Measurements from ENCODE around the gene SYCP2.
A peak's percentile ranks its signal among the peaks of the same experiment; 100 is the strongest.
"Not testable (repeated sequence)": the region's sequence is repeated elsewhere in the genome, so short reads cannot be mapped to it uniquely, and the experiment has no call there.

The SYCP2 gene

GRCh38 chr20:59933296-59933848 is at the start of gene SYCP2:
Gene SYCP2, minus strand, starts transcription at chr20:59933637. Its CDS starts 11,224 bp downstream, at chr20:59922413.
- DNase-seq (ENCODE audit: low read depth): peak; percentile 56

DNA sequence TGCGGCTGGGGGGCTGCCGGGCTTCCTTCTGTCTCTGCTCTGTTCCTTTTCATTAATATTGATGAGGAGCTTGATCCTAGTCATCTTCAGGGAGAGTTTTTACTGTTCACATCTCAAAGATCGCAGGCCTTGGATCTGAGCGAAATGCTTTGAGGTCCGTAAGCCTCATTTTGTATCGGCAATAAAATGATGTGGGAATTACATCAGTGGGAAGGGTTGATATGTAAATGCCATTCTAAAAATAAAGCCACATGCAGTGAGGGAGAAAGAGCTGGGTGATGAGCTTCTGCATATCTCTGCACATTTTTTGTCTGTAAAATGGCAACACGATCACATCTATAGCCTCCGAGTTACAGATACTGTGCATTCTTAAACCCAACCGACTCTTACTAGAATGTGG is 49.6 kb upstream of the SYCP2 start:
- no peak for DNase-seq (ENCODE audit: low read depth)

DNA sequence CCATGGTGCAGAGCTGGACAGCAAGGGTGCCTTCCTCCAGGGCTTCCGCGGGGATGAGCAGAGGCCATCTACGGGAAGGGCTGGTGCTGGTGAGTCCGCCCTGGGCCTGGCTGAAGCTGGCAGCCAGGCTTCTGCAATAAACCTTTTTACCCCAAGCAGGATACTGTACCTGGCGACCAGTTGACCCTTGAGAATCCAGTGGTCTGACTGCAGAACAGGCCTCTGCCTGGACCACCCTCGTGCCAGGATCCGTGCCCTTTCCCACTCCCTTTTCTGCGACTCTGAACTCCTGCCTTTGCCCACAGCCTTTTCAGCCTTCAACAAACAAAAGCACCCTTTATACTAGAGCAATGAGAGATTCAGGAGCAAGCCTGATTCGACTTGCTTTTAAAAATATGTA is 43.6 kb upstream of the SYCP2 start:
- DNase-seq (ENCODE audit: low read depth): no peak

- no peak for DNase-seq (ENCODE audit: low read depth)
Measured at GRCh38 chr20:59976156-59976782, 42.8 kb upstream of the SYCP2 start.

DNA sequence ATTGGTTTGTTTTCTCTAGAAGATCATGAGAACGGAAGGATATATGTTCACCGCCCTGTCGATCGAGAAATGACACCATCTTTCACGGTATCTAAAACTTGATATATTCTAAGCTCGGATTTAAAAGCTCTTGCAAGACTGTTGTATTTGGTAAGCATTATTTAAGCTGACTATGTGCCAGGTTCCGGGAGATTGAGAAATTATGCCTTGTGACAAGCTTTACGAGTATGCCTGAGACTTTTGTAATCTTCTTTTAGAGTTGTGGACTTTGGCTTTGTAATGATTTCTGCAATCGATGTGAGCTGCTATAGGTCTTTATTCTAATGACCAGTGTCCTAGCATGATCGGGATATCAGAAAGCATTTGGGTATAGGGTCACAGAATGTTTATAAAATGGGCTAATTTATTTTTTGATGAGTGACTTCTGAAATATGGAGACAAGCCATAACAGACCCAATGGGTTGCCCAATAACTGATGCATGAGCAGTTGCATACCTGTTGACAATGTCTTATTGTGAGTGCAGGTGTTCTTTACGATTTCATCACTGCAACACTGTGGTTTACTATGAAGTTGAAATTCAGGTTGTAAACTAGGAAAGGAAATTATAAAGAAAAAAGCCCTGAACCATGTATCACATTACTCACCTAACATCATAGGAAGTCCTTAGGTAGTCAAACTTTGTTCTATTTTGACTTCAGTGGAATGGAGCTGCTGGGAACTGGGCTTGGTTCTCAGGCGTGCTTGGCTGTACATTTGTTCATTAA is 38.8 kb upstream of the SYCP2 start:
- no peak for DNase-seq (ENCODE audit: low read depth)

DNA sequence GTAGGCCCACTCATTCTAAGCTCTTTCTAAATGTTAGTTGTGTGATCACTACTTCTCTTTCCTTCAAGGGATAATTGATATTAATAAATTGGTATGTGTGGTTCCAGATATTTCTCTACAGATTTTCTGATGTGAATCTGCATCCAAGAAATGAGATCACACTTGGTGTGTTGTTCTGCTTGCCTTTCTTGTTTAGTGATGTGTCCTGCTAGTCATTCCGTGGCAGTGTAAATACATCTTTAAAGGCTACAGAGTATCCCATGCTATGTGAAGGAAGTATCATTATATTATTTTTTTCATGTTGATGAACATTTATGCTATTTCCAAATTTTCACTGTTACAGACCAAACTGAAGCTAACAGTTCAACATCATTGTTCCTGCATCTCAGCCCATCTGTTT is 38.0 kb upstream of the SYCP2 start:
- no peak for DNase-seq (ENCODE audit: low read depth)

- DNase-seq (ENCODE audit: low read depth): no peak
Measured at GRCh38 chr20:59966428-59966827, 33.0 kb upstream of the SYCP2 start.

GRCh38 chr20:59962155-59962554 is 28.7 kb upstream of the SYCP2 start:
- DNase-seq (ENCODE audit: low read depth): no peak

DNA sequence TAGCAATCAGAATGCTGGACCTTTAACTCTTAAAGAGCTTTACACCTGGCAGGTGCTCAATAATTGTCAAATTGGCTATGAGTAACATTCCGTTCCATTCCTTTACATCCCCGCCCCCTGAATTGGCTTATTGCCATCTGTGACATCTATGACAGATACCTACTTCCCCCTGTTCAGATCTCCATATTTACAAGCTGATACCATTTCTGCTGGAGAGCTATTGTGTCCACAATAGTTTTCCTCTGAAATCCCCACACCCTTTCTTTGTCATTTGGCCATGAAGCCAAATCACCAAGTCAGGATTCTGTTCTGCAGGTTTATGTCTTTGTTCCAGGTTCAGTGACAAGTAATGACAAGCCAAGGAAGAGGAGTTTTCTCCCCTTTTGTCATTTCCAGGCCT is 28.0 kb upstream of the SYCP2 start:
- no peak for DNase-seq (ENCODE audit: low read depth)

DNA sequence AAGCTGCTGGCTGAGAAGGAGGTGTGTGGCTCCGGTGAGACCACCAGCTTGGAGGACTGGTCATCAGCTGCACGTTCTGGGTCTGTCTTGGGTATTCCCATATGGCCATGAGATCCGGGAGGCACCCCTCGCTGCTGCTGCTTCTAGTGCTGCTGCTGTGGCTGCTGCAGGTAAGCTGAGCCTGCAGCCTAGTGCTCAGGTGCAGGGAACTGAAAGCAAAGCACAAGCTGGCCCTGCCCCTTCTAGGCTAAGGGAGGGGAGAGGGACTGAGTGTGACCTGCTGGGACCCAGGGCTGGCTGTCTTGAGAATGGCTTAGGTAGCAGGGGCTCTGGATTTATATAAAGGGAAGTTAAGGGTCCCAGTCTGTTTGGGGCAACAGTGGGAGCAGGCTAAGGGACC is 25.2 kb upstream of the SYCP2 start:
- DNase-seq (ENCODE audit: low read depth): no peak

DNA sequence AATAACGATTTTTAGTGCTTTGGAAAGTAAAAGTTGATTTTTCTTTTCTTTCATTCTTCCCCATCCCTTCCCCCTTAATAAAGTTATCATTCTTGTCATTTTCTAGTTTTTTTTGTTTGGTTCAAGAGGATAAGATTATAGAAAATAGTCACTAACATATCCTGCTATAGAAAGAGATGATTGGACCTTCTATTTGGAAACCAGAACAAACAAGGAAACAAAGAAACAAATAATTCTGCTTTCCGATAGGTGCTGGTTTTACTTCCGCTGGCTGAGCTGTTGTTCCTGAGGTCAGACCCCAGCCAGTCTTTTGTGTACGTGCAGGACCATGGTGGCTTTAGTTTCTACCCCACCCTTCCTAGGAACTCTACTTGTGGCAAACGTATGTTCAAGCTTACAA is 24.7 kb upstream of the SYCP2 start, which contains the start of gene CDH26:
CDH26 (plus strand) TSS at position 301 of the 400 bp plus-strand sequence. CDS start 304 bp downstream, outside the sequence.
- DNase-seq (ENCODE audit: low read depth): no peak

DNA sequence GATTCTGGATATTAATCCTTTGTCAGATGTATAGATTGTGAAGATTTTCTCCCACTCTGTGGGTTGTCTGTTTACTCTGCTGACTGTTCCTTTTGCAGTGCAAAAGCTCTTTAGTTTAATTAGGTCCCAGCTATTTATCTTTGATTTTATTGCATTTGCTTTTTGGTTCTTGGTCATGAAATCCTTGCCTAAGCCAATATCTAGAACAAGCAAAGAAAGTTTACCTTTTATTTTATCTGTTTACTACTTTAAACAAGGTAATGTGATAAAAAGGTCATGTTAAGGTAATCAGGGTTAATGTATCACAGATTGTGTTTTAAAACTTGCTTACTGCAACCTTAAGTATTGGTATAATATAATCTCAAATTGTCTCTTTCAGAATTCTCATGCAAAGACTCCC is 24.1 kb upstream of the SYCP2 start:
- not testable (repeated sequence) for DNase-seq (ENCODE audit: low read depth)

GRCh38 chr20:59955131-59955796 is 21.8 kb upstream of the SYCP2 start:
- DNase-seq (ENCODE audit: low read depth): no peak

- DNase-seq (ENCODE audit: low read depth): no peak
Measured at GRCh38 chr20:59954718-59955117, 21.3 kb upstream of the SYCP2 start.

DNA sequence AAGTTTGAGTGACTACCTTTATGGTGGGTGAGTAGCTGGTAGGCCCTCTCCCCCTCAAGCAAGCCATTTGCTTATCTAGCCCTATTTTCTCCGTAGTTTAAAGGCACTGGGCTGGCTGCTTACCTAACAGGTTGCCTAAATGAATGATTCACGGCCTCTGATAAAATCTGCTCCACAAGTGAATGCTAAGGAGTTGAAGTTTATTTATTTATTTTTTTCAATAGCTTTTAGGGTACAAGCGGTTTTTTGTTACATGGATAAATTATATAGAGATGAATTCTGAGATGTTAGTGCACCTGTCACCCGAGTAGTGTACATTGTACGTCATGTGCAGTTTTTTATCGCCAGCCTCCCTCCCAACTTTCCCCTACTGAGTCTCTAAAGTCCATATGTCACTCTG is 16.5 kb upstream of the SYCP2 start:
- no peak for DNase-seq (ENCODE audit: low read depth)

- DNase-seq (ENCODE audit: low read depth): no peak
Measured at GRCh38 chr20:59948828-59949720, 15.6 kb upstream of the SYCP2 start.

DNA sequence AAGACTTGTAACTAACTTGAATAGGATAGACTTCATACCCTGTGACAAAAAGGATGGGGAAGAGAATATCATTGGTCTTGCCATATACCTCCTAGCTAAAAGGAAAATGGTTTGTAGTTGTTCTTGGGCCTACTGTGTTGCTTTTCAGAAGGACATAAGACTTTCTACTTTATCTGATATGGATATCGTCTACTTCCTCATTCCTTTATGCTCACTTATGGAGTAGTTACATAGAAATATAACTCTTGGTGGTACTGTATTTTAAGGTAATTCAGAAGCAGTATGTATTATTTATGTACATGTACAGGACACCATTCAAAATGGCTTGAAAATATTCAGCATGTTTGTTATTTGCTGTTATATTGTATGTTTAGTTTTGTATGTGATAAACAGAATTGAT is 14.8 kb upstream of the SYCP2 start:
- no peak for DNase-seq (ENCODE audit: low read depth)

DNA sequence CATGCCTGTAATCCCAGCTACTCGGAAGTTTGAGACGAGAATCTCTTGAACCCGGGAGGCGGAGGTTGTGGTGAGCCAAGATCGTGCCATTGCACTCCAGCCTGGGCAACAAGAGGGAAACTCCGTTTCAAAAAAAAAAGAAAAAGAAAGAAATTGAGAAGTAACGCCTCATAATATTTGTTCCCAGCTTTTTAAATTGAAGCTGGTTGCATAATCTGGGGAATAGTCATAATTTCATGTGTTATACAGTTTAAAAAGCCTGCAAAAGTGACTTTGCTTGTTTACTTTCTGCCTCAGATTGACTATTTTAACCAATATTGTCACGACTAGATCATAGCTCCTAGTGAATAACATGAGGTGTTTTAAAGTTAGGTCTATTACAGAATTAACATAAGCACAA is 13.9 kb upstream of the SYCP2 start:
- DNase-seq (ENCODE audit: low read depth): no peak

DNA sequence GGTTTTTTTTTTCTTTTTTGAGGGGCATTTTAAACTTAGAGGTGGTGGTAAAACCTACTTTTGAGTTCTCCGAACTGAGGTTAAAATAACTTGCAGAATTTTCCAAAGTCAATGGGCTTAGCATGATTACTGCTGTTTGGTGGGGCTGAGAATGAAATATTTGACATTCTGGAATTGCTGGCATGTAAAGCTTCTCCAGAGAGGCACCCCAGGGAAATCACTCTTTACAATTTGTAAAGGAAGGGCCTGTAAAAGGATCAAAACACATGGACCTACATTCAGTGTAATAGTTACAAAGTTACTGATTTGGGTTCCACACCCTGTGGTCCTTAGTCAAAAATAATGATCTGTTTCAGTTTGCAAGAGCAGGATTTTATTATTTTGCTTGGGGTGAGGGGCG is 12.3 kb upstream of the SYCP2 start:
- no peak for DNase-seq (ENCODE audit: low read depth)

GRCh38 chr20:59945175-59945574 is 11.7 kb upstream of the SYCP2 start:
- no peak for DNase-seq (ENCODE audit: low read depth)

- DNase-seq (ENCODE audit: low read depth): no peak
Measured at GRCh38 chr20:59944726-59945125, 11.3 kb upstream of the SYCP2 start.

GRCh38 chr20:59942245-59942644 is 8.8 kb upstream of the SYCP2 start:
- no peak for DNase-seq (ENCODE audit: low read depth)

Data from T-helper 22 cell (primary cell).